GM18519 (cell line): ENCODE data around the gene SLC38A2.
A peak's percentile ranks its signal among the peaks of the same experiment; 100 is the strongest.

Source experiments
- ATAC-seq: cut with Tn5 transposase; IDR thresholded peaks from one replicate; pipeline ENCODE4 v1.9.1; 2021; ENCODE audit warnings: mild to moderate bottlenecking, moderate library complexity; ENCODE audit not compliant: unreplicated experiment, low FRiP score

SLC38A2 gene

GRCh38 chr12:46396826-46397225 lies 24.3 kb upstream of the SLC38A2 start:
- ATAC-seq = no peak

- no peak for ATAC-seq
Observed at GRCh38 chr12:46395388-46395787, 22.8 kb upstream of the SLC38A2 start.

GRCh38 chr12:46391630-46392029 lies 19.1 kb upstream of the SLC38A2 start:
- ATAC-seq = no peak

GRCh38 chr12:46390881-46391280 lies 18.3 kb upstream of the SLC38A2 start:
- no peak for ATAC-seq

- ATAC-seq = no peak
Observed at GRCh38 chr12:46390304-46390703, 17.7 kb upstream of the SLC38A2 start.

GRCh38 chr12:46389031-46389616 lies 16.6 kb upstream of the SLC38A2 start:
- ATAC-seq = no peak

GRCh38 chr12:46388427-46389021 lies 16.0 kb upstream of the SLC38A2 start:
- peak; percentile 63 for ATAC-seq

GRCh38 chr12:46387670-46388069 lies 15.1 kb upstream of the SLC38A2 start:
- ATAC-seq = no peak

GRCh38 chr12:46386877-46387629 lies 14.5 kb upstream of the SLC38A2 start:
- ATAC-seq = peak; percentile 16

GRCh38 chr12:46386360-46386867 lies 13.8 kb upstream of the SLC38A2 start:
- ATAC-seq = no peak

GRCh38 chr12:46385438-46385837 lies 12.9 kb upstream of the SLC38A2 start:
- no peak for ATAC-seq

- ATAC-seq = no peak
Observed at GRCh38 chr12:46384451-46385309, 12.1 kb upstream of the SLC38A2 start.

GRCh38 chr12:46383654-46384450 lies 11.3 kb upstream of the SLC38A2 start:
- no peak for ATAC-seq

GRCh38 chr12:46382964-46383653 lies 10.5 kb upstream of the SLC38A2 start:
- ATAC-seq = peak; percentile 56

- ATAC-seq = no peak
Observed at GRCh38 chr12:46382408-46382963, 9.9 kb upstream of the SLC38A2 start.

- ATAC-seq = no peak
Observed at GRCh38 chr12:46380881-46381280, 8.3 kb upstream of the SLC38A2 start.

- no peak for ATAC-seq
Observed at GRCh38 chr12:46380022-46380796, 7.6 kb upstream of the SLC38A2 start.

GRCh38 chr12:46379352-46379751 lies 6.8 kb upstream of the SLC38A2 start:
- no peak for ATAC-seq
